Adrenal gland (tissue), 12 donors: ENCODE results near the gene HECW1. TPM values are rescaled to one million over a fixed set of nuclear protein-coding genes. Genes with fewer than 3 reads are reported as not detected.
"Not testable (repeated sequence)": the region's sequence is repeated elsewhere in the genome, so short reads cannot be mapped to it uniquely, and the experiment has no call there.

Experiments
- DNase-seq, 7 donors: peaks; one replicate each; pipeline ENCODE4 v3.0.0-alpha.2; 2019 to 2020
- H3K27ac ChIP-seq, 5 donors: fragments of 200-600 bp; sonication (generic) in 4 of 5; 1 replicate in 3 of 5; 2 replicates in 2 of 5; pipeline versions ENCODE4 v1.5.1 to v1.8.0; 2016 to 2020; ENCODE audit warnings: mild to moderate bottlenecking in 1 of 5
- H3K27me3 ChIP-seq: fragments of 200-600 bp; 2 replicates; pipeline ENCODE4 v1.8.0; 2021
- H3K36me3 ChIP-seq, 2 donors: fragments of 200-600 bp; replicated peaks in 1 of 2; 1 replicate in 1 of 2; 2 replicates in 1 of 2; pipeline versions ENCODE4 v1.5.1 to v1.8.0; 2018 to 2022
- H3K4me1 ChIP-seq, 2 donors: fragments of 200-600 bp; replicated peaks in 1 of 2; 1 replicate in 1 of 2; 2 replicates in 1 of 2; pipeline versions ENCODE4 v1.5.1 to v1.8.0; 2018 to 2021
- H3K4me3 ChIP-seq, 4 donors: fragments of 200-600 bp; sonication (generic) in 3 of 4; one replicate each; pipeline ENCODE4 v1.5.1; 2016 to 2018
- H3K9me3 ChIP-seq, 3 donors: fragments of 200-600 bp; sonication (generic) in 1 of 3; replicated peaks in 1 of 3; 1 replicate in 2 of 3; 2 replicates in 1 of 3; pipeline versions ENCODE4 v1.5.1 to v1.8.0; 2016 to 2021
- CTCF ChIP-seq, 6 experiments: fragments of 450-650 bp in 4 of 6; fragments of 200-600 bp in 2 of 6; sonication (generic) in 1 of 6; IDR thresholded peaks; 1 replicate in 5 of 6; 2 replicates in 1 of 6; pipeline versions ENCODE4 v1.5.1 to v1.8.0; 2016 to 2021; ENCODE audit warnings: antibody characterized with exemption in 6 of 6, mild to moderate bottlenecking in 2 of 6, moderate library complexity in 1 of 6
- POLR2A ChIP-seq, 2 donors: fragments of 450-650 bp; IDR thresholded peaks; one replicate each; pipeline ENCODE4 v1.6.1; 2017; ENCODE audit warnings: antibody characterized with exemption in 2 of 2, mild to moderate bottlenecking in 2 of 2, moderate library complexity in 1 of 2
- WGBS, 4 donors: extraction: QIAGEN DNeasy Blood & Tissue Kit in 2 of 4; methylation state at CpG; one replicate each; pipeline versions ENCODE4 v1.1.5 to v1.1.7; 2013 to 2017; 5-methylcytosine and 5-hydroxymethylcytosine counted together
- intact Hi-C, 2 donors: fragments of 100-400 bp; cut with DNase I; formaldehyde crosslinking; loops; one replicate each; pipeline versions ENCODE4 v1.14.1 to v1.15.0; 2022 to 2023
- polyA plus RNA-seq, 3 donors: library from polyadenylated mRNA; stranded (reverse); fragments of 200-250 nt in 2 of 3; fragments of 350-450 nt in 1 of 3; fragmentation: Illumina TruSeq in 1 of 3; extraction: RNeasy Lipid Tissue Mini Kit (QIAGEN cat#74804) in 1 of 3; gene quantifications; one replicate each; pipeline ENCODE4 v1.2.3, GENCODE V29; 2013 to 2014
- total RNA-seq, 9 donors: library from RNA; depleted of rRNA in 4 of 9; stranded (reverse); fragments of >200 nt in 4 of 9; fragments of 120-200 nt in 1 of 9; fragmentation: NEBNext Ultra II Directional in 1 of 9; extraction: Animal tissue kit (Norgen Biotek cat#: 25700) in 1 of 9; gene quantifications; one replicate each; pipeline versions ENCODE4 v1.1.0 to v1.2.4, GENCODE V29; 2013 to 2023
- donor health status: healthy with polysubstance abuse.
- donor health status: Bipolar disorder and iron deficiency.
- donor health status: DM: yes; HTN: yes; CAD: no.
- donor health status: DM: no; HTN: no; CAD: no.
- donor health status: DM: no; HTN: no; CAD: no.
- donor health status: DM: yes; HTN: yes; CAD: no.

The HECW1 gene
- total and polyA plus RNA-seq, 12 donors = under 0.01 to 3.2 (median 0.06) TPM; not detected in 4

- Histone ChIP-seq H3K27me3 (no peaks in the 10 kb centered on the region), H3K36me3 (peaks cover 0 to 10% of the 10 kb centered on the region in 2 donors), H3K4me3 (no peak overlapping the region), H3K9me3 (no peaks in the 10 kb centered on the region), H3K4me1 (peaks cover 0 to 18% of the 10 kb centered on the region in 2 donors), H3K27ac (no peak overlapping the region)
- TF ChIP-seq POLR2A (IDR thresholded peaks at IDR 0.05) = no peak
- no peak for TF ChIP-seq CTCF (IDR thresholded peaks at IDR 0.05)
- 74 to 86% (median 84%) methylated on average over 2 of the region's 2 CpGs for WGBS, 4 donors
- no peak for DNase-seq
- intact Hi-C loops = loop anchor here in 1 of 2 donors (10.0 kb wide), 1 partner anchor 51 kb away; no protein-coding TSS in a partner anchor
Observed at GRCh38 chr7:43594020-43594419, 481.6 kb downstream of the HECW1 start.

- not testable (repeated sequence) for H3K27me3 ChIP-seq, H3K4me3 ChIP-seq, H3K36me3 ChIP-seq, H3K27ac ChIP-seq, H3K9me3 ChIP-seq, DNase-seq
- H3K4me1 ChIP-seq = peaks cover 0 to 16% of the 10 kb centered on the region in 2 donors
- 71 to 76% (median 74%) methylated on average over 4 to 5 of the region's 5 CpGs for WGBS, 4 donors
- intact Hi-C loops = loop anchor here in 1 of 2 donors (10.0 kb wide), 1 partner anchor 48 kb away; no protein-coding TSS in a partner anchor
Observed at GRCh38 chr7:43596426-43596825, 484.0 kb downstream of the HECW1 start.

GRCh38 chr7:43600056-43600455 lies 487.6 kb downstream of the HECW1 start:
- intact Hi-C loops = no loop called here
- H3K27me3 ChIP-seq = no peaks in the 10 kb centered on the region
- peaks cover 0 to 4% of the 10 kb centered on the region in 2 donors for H3K4me1 ChIP-seq
- TF ChIP-seq POLR2A (IDR thresholded peaks at IDR 0.05) (no peak), CTCF (IDR thresholded peaks at IDR 0.05) (no peak)
- no peak overlapping the region for H3K4me3 ChIP-seq
- DNase-seq = no peak
- H3K27ac ChIP-seq = no peak overlapping the region
- no peaks in the 10 kb centered on the region for H3K9me3 ChIP-seq
- WGBS, 4 donors = 95 to 97% (median 97%) methylated on average over 3 of the region's 3 CpGs
- peaks cover 0 to 10% of the 10 kb centered on the region in 2 donors for H3K36me3 ChIP-seq

- TF ChIP-seq CTCF (IDR thresholded peaks at IDR 0.05) (no peak), POLR2A (IDR thresholded peaks at IDR 0.05) (no peak)
- Histone ChIP-seq H3K4me3 (no peak overlapping the region), H3K9me3 (no peaks in the 10 kb centered on the region), H3K4me1 (peaks cover 0 to 4% of the 10 kb centered on the region in 2 donors), H3K27me3 (no peaks in the 10 kb centered on the region), H3K36me3 (peaks cover 0 to 8% of the 10 kb centered on the region in 2 donors), H3K27ac (no peak overlapping the region)
- intact Hi-C loops = no loop called here
- DNase-seq = no peak
- WGBS, 4 donors = 74 to 97% (median 82%) methylated on average over 1 of the region's 1 CpG
Observed at GRCh38 chr7:43602256-43602655, 489.8 kb downstream of the HECW1 start.

GRCh38 chr7:43604251-43604650 lies 491.8 kb downstream of the HECW1 start:
- Histone ChIP-seq H3K4me1 (peaks cover 0 to 4% of the 10 kb centered on the region in 2 donors), H3K36me3 (peaks cover 0 to 6% of the 10 kb centered on the region in 2 donors), H3K9me3 (no peaks in the 10 kb centered on the region), H3K27ac (no peak overlapping the region), H3K27me3 (no peaks in the 10 kb centered on the region), H3K4me3 (no peak overlapping the region)
- intact Hi-C loops = no loop called here
- WGBS, 4 donors = 97 to 100% (median 98%) methylated on average over 1 of the region's 1 CpG
- DNase-seq = no peak
- no peak for TF ChIP-seq POLR2A (IDR thresholded peaks at IDR 0.05)
- no peak for TF ChIP-seq CTCF (IDR thresholded peaks at IDR 0.05)
